ENCODE measurements around the gene ACADVL. TPM values are rescaled to one million over a fixed set of nuclear protein-coding genes. Genes with fewer than 3 reads are reported as not detected.

ACADVL gene
- total and polyA plus RNA-seq, 2 donors (not counting 1 experiment from before 2014, with no cell fraction given): 640 to 696 TPM

DNA sequence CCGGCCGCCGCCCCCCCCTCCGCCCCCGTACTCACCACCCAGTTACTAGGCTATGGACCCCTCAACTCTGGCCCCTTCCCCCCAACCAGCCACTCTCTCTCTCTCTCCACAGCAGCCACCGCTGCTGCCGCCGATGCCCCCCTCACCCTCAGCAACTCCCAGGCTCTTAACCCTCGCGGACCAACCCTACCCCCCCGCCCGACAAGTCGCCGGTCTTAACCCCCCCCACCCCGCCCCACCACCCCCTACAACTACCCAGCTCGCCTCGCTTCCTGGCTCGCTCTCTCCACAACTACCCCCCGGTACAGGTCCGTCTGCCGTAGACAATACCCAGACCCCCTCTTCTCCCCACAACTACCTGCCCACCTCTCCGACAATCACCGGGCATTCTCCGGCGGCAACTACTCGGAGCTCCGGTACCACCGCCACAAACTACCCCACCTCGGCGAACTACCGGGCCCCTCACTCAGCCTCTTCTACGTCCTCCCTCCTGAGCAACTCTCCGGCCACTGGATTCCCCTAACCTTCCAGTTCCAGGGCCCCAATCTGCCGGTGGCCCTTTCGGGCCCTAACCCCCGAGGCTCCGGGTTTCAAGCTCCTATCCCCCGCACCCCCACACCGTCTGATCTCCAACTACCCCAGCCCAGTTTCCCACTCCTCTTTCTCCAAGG is 18.8 kb downstream of the ACADVL start:
- intact Hi-C loops (cut with micrococcal nuclease): loop anchor here (1.0 to 5.0 kb wide), 7 partner anchors 19 to 448 kb away; partner anchors contain the start of genes ACADVL, DLG4, EIF5A and SENP3
- ChIA-PET CTCF (interaction anchor here (0.6 to 5.0 kb wide), 3 partner anchors 13 to 374 kb away, joined by 5 to 36 read pairs (median 6); partner anchors contain the start of genes ACADVL, CTDNEP1, DLG4 and ELP5), POLR2A (interaction anchor here (0.6 to 13.1 kb wide), 11 partner anchors 12 to 1783 kb away, joined by 3 to 157 read pairs (median 3); partner anchors contain the start of genes ACADVL, CTDNEP1, DLG4 and ELP5)
- H3K4me3 ChIP-seq (ENCODE audit: control extremely low read depth in 1 of 5, extremely low read depth in 1 of 5, insufficient read depth in 1 of 5, low read depth in 2 of 5, low read length in 4 of 5): peak overlapping the region; percentile 74 to 97 (median 75)
- WGBS (ENCODE audit: insufficient coverage): under 1% methylated on average over 25 of the region's 39 CpGs
- TF ChIP-seq EZH2 (IDR thresholded peaks at IDR 0.05; ENCODE audit: borderline replicate concordance, insufficient read depth, low read depth, low read length, poor library complexity, severe bottlenecking): no peak
- TF ChIP-seq, protein P1, sequence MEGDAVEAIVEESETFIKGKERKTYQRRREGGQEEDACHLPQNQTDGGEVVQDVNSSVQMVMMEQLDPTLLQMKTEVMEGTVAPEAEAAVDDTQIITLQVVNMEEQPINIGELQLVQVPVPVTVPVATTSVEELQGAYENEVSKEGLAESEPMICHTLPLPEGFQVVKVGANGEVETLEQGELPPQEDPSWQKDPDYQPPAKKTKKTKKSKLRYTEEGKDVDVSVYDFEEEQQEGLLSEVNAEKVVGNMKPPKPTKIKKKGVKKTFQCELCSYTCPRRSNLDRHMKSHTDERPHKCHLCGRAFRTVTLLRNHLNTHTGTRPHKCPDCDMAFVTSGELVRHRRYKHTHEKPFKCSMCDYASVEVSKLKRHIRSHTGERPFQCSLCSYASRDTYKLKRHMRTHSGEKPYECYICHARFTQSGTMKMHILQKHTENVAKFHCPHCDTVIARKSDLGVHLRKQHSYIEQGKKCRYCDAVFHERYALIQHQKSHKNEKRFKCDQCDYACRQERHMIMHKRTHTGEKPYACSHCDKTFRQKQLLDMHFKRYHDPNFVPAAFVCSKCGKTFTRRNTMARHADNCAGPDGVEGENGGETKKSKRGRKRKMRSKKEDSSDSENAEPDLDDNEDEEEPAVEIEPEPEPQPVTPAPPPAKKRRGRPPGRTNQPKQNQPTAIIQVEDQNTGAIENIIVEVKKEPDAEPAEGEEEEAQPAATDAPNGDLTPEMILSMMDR (IDR thresholded peaks at IDR 0.05): no peak
- peaks cover 22% of the 10 kb centered on the region for H4K20me1 ChIP-seq (ENCODE audit: control insufficient read depth, insufficient read depth, low read length, poor library complexity, severe bottlenecking)
- H3K9me3 Mint-ChIP-seq (ENCODE audit: insufficient read depth): no peaks in the 10 kb centered on the region
- H3K79me2 ChIP-seq (ENCODE audit: control insufficient read depth, insufficient read depth, low read length): peaks cover 50% of the 10 kb centered on the region
- peak overlapping the region; percentile 100 for H3K27ac Mint-ChIP-seq
- peak overlapping the region; percentile 98 for H3K4me3 Mint-ChIP-seq
- no peaks in the 10 kb centered on the region for H3K27me3 Mint-ChIP-seq
- H3K4me1 Mint-ChIP-seq: peaks cover 65% of the 10 kb centered on the region
- peak overlapping the region; percentile 94 for H3K9ac ChIP-seq (ENCODE audit: low read length)
- H2AFZ ChIP-seq (ENCODE audit: insufficient read depth, low read depth, low read length, poor library complexity, severe bottlenecking): peak overlapping the region; percentile 65
- H3K9me3 ChIP-seq (ENCODE audit: control extremely low read depth in 1 of 3, control insufficient read depth in 2 of 3, insufficient read depth in 1 of 3, low read length in 2 of 3): no peaks in the 10 kb centered on the region
- ATAC-seq (ENCODE audit: low read depth) (no peak), DNase-seq (peak; percentile 69)
- H3K4me1 ChIP-seq (ENCODE audit: control insufficient read depth in 2 of 2, insufficient read depth in 2 of 2, low read length in 2 of 2): peaks cover 44 to 53% of the 10 kb centered on the region in 2 donors
- peaks cover 0 to 25% of the 10 kb centered on the region in 2 experiments for H3K36me3 ChIP-seq (replicated peaks in 1 of 2; ENCODE audit: control extremely low read depth in 1 of 2, control insufficient read depth in 1 of 2, extremely low read depth in 1 of 2, insufficient read depth in 2 of 2, low read length in 1 of 2)
- H3K27me3 ChIP-seq (replicated peaks in 1 of 4; ENCODE audit: control extremely low read depth in 1 of 4, control insufficient read depth in 3 of 4, insufficient read depth in 4 of 4, low read length in 3 of 4): no peaks in the 10 kb centered on the region
- H3K4me2 ChIP-seq (replicated peaks; ENCODE audit: low read depth, low read length, poor library complexity, severe bottlenecking): peak overlapping the region; percentile 79
- peak overlapping the region; percentile 55 to 85 for H3K27ac ChIP-seq (ENCODE audit: low read length in 2 of 2)

All from B cell (primary cell).